Cortex of kidney (tissue), 1 donor: ENCODE data around the gene CBFA2T3.

Source experiments
- DNase-seq: peaks from one replicate; lab custom pipeline; 2025; lab: John Stamatoyannopoulos, UW

Gene CBFA2T3

GRCh38 chr16:88938777-88939244 lies 38.2 kb downstream of the CBFA2T3 start:
- DNase-seq, result no peak

GRCh38 chr16:88938119-88938776 lies 38.8 kb downstream of the CBFA2T3 start:
- DNase-seq, result no peak

- no peak for DNase-seq
Measured at GRCh38 chr16:88937206-88937621, 39.8 kb downstream of the CBFA2T3 start.

GRCh38 chr16:88936556-88937205 lies 40.3 kb downstream of the CBFA2T3 start:
- DNase-seq, result no peak

GRCh38 chr16:88936008-88936555 lies 40.9 kb downstream of the CBFA2T3 start:
- no peak for DNase-seq

- no peak for DNase-seq
Measured at GRCh38 chr16:88934066-88934667, 42.8 kb downstream of the CBFA2T3 start.

GRCh38 chr16:88932929-88933328 lies 44.1 kb downstream of the CBFA2T3 start:
- no peak for DNase-seq

- DNase-seq, result no peak
Measured at GRCh38 chr16:88931936-88932335, 45.1 kb downstream of the CBFA2T3 start.

DNA sequence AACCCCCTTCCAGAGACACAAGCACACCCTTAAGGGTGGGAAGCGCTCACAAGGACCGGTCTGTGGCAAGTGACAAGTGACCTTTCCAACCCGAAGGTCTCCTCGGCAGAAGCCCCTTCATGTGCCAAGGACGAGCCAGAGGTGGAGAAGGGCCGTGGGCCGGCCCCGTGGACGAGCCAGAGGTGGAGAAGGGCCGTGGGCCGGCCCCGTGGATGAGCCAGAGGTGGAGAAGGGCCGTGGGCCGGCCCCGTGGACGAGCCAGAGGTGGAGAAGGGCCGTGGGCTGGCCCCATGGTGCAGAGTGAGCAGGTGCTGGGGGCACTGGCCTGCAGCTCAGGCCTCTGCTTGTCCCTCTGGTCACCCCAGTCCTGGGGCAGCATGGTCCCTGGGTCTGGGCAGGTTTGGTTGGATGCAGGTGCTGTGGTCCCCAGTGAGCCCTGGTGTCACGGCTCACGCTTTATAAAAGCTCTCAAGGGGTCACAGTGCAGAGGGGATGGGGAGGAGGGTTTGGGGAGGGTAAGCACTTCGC lies 45.6 kb downstream of the CBFA2T3 start:
- DNase-seq, result no peak

DNA sequence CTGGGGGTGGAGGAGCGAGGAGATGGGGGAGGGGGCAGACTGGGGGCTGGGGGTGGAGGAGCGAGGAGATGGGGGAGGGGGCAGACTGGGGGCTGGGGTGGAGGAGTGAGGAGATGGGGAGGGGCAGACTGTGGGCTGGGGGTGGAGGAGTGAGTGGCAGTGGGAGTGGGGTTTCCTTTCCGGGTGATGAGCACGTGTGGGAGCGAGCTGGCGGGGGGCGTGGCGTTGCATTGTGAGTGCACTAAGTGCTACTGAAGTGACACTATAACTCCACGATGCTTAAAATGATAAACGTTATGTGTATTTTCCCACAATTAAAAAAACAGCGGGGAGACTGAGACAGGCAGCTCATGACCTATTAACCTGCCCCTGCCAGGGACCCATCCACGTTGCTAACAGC lies 46.3 kb downstream of the CBFA2T3 start:
- no peak for DNase-seq

DNA sequence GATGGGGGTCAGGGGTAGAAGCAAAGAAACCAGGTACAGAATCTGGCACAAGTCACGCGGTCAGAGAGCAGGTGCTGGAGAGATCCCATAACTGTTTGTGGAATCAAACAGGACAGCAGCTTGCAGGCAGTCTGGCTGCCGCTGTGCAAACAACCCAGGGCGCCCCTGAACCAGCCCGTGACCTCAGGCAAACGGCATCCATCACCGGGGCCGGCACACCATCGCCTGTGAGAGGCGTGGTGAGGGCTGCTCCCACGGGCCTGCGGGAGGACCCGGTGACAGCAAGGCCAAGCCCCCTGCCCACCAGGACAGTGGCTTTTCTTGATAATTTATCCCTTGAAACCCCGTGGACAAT lies 47.9 kb downstream of the CBFA2T3 start:
- no peak for DNase-seq

- DNase-seq, result no peak
Measured at GRCh38 chr16:88928405-88929090, 48.5 kb downstream of the CBFA2T3 start.

GRCh38 chr16:88927661-88928060 lies 49.3 kb downstream of the CBFA2T3 start:
- DNase-seq, result no peak

DNA sequence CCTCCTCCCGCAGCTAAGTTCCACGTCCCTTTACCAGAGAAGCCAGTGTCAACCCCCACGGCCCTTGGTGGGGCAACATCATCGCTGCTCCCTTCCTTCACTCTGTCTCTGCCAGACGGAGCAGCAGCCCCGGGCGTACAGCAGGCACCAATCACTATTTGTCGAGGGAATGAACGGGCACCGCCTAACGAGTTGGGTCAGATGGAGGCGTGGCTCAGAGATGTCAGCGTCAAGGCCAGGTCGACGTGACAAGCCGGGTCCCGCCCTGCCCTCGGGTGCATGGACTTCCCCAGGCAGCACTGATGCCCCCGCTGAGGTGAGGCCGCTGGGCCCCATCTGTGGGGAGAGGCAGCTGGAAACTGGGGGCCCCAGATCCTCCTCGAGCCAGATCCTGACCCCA lies 50.0 kb downstream of the CBFA2T3 start:
- DNase-seq, result no peak

DNA sequence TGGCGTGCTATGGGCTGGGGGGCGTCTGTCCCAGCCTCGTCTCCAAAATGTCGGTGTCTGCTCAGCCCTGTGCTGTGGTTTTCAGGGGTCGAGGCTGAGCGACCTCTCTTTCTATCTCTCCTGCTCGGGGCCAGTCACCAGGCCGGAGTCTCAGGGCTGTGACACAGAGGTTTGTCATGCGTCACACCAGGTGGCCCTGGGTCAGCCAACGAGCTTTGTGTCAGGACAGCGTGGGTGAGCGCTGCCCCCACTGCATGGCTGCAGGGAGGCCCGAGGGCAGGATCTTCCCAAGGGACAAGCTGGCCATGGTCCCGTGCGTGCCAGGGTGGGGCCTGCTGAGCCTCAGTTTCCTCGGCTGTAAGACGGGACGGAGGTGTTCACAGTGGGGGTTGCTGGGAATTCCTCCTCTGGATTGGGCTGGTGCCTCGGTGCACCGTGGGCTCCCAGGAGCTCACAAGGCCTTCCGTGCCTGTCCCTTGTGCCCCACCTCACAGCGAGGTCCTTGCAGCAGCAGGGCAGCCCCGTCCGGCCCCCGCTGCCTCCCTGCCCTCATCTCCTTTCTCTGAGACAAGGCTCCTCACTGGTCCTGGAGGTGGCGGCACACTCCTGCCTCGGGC lies 50.5 kb downstream of the CBFA2T3 start:
- no peak for DNase-seq

- no peak for DNase-seq
Measured at GRCh38 chr16:88925540-88925887, 51.5 kb downstream of the CBFA2T3 start.

GRCh38 chr16:88924834-88925539 lies 52.0 kb downstream of the CBFA2T3 start:
- DNase-seq, result no peak

DNA sequence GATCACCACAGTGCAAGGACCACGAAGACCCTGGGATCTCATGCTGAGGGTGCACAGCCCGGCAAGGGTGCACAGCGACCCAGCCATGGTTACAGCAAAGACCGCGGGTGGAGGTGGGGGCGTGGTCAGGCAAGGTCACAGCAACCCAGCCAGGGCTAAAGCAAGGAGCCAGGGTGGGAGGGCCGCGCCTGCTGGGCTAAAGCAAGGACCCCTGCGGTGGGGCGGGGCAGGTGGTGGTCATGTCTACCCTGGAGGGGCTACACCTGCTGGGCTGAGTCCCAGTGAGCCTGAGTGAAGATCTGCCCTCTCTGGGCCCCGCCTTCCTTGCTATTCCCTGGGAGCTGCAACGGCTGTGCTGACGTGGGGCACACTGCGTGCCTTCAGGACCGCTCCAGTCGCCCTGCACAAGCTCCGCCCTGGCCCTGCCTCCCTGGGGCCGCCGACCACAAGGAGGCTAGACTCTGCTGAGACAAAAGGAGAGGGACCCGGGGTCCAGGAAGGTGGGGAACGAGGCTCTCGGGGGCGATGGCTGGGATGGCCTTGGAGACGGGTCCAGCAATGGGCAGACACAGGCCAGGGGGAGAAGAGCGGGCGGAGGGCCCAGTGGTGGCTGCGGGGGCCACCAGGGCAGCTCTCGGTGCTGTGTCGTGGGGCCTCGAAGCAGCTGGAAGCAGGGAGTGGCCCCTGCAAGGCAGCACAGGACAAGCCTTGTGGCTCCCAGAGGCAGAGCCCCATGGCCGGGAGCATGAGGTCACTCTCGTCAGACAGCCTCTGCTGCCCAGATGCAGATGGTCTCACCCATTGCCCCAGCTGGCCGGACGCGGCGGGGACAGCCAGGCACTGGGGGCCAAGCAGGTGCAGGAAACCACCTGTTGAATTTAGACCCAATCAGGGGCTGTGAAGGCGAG lies 52.8 kb downstream of the CBFA2T3 start:
- no peak for DNase-seq

DNA sequence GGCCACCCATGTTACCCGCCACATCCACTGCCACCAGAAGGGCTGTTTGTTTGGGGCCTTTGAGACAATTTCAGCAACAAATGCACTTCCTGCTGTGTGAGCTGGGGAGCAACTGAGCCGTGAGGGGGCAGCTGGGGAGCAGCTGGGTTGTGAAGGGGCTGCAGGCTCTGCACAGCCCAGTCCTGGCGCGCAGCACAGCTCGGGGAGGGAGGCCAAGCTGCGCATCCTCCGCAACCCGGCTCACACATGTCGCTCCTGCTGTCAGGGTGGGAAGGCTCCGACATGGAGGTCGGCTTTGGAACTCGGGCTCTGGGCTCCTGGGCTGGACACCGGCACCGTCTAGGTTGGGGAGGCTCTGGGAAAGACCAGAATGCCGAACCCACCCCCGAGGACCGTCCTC lies 53.6 kb downstream of the CBFA2T3 start:
- no peak for DNase-seq

GRCh38 chr16:88922826-88923410 lies 54.1 kb downstream of the CBFA2T3 start:
- no peak for DNase-seq
